ENCODE results near the gene SHROOM2.

Gene SHROOM2

GRCh38 chrX:9903146-9903545 lies 116.9 kb downstream of the SHROOM2 start:
- DNase-seq = peak; percentile 67

GRCh38 chrX:9905288-9905687 lies 119.1 kb downstream of the SHROOM2 start:
- no peak for DNase-seq

DNA sequence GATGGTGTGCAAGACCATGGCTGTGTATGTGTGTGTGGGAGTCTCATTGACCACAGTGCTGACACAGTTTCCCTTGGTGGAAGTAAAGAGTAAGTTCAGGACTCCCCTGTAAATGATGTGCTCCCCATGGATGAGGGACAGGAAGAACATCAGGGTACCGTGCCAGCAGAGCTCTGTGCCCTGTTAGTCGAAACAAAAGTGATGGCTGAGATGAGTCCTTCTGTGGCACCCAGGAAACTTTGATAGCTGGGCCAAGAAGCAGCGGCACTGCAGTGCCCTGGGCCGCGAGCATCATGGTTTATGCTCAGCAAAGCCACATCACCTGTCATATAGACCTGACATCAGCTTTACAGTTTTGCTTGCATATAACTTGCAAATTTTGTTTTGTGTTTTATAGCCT lies 119.5 kb downstream of the SHROOM2 start:
- DNase-seq = no peak

DNA sequence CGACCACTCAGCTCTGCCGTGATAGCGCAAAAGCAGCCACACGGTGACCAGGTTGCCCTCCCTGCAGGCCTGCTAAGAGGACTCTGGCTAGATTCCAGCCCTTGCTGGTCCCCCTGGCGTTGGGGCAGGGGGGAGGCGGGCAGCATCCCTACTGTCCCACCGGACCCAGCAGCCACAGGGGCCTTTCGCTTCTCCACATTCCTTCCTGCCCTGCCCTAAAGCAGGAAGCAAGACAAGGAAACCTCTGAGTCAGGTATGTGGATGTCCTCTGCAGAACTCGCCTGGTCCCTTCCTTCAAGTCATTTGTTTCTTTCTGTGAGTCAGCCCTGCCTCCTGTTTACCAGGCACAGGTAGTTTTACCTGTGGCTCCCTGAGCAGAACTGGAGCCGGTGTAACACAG lies 120.7 kb downstream of the SHROOM2 start:
- DNase-seq = no peak

DNA sequence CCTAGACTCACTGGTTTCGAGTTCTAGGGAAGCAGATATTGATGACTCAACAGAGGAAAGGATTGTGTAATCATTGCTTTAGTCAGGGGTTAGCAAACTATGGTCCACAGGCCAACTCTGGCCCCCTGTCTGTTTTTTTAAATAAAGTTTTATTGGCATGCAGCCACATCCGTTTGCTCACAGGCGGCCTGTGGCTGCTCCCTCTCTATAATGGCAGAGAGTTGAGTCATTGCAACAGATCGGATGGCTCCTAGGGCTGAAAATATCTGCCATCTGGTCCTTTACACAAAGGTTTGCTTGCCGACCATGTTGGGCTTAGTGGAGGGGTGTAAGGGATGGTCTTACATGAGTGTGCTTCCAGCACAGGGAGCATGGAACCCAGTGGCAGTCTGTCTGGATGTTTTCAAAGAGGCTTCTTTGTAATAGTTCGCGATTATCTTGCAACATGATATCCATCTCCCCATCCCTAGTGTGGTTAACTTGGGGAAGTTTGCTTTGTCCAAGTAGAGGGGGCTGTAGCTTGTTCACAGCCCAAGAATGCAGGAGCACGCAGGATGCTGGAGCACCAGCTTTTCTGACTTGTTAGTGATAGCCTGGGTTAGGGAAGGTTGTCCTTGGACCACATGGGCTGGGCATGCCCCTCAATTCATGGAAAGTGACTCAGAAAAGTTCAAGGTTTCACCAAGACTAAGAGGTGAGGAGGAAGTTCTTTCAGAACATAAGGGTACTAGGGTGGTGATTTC lies 121.6 kb downstream of the SHROOM2 start:
- peak; percentile 47 for DNase-seq

GRCh38 chrX:9909254-9909653 lies 123.0 kb downstream of the SHROOM2 start:
- no peak for DNase-seq

DNA sequence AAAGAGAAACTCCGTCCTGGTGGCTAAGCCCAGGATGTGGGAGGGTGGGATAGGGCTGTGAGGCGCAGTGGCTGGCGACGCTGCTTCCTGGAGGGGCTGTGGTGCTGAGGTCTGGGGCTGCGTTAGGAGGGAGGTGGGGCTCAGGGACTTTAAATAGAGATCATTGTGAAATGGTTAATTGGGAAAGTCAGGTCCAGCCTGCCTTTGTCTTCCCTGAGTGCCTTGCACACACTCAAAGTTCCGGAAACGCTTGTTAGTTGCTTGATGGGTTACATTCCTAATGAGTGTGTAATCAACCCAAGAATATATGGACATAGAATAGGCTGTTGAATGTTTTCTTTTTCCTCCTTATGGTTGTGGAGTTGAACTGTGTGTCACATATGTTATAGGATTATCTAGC lies 125.3 kb downstream of the SHROOM2 start:
- no peak for DNase-seq

DNA sequence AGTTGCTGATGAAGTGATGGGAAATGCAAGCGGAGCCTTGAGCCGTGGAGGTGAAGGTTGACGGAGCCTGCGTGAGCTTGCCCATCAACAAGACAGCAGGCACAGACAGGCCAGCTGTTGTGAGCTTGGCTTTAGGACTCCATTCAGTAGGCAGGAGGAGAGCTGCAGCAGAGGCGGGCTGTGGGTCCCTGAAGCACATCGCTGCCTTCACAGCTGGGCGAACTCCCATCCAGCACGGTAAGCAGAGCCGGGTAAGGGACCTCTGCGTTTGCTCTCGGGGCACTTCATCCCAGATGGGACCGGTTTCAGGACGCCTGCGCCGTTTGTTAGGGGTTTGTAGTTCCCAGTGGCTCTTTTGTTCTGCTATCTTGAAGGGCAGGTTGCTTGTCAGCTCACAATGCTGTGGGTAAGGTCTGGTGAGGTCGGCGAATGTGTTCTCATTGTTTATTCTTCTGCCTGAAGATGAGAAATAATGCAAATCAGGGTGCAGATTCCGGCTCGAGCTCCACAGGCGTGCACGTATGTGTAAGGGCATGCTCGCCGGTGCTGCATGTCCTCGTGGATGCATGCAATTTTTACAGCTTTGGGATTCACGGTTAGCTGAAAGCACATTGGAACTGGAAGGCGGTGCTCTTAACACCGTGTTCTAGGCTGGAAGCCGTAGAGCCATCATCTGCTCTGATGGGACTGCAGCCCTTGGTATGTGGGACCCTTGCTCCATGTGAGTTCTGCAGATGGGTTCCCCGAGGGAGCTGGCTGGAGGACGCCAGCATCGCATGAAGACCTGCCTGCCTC lies 126.3 kb downstream of the SHROOM2 start:
- DNase-seq = peak; percentile 83

GRCh38 chrX:9913146-9913433 lies 126.9 kb downstream of the SHROOM2 start:
- peak; percentile 77 for DNase-seq

- no peak for DNase-seq
These were observed 131.6 kb downstream of the SHROOM2 start for GRCh38 chrX:9917861-9918260.

- no peak for DNase-seq
These were observed 133.5 kb downstream of the SHROOM2 start for GRCh38 chrX:9919632-9920172.

DNA sequence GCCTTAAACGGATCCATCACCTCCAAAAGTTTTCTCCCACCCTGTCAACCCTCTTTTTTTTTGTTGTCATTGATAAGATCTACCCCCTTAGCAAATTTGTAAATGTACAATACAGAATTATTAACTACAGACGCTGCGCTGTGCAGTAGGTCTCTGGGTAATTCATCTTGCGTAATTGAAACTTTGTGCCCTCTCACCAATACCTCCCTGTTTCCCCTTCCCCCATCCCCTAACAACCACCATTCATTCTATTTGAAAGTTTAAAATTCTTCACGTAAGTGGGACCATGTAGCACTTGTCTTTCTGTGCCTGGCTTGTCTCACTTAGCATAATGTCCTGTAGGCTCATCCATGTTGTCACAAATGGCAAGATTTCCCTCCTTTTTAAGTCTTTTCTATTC lies 135.2 kb downstream of the SHROOM2 start:
- no peak for DNase-seq

GRCh38 chrX:9923357-9923756 lies 137.1 kb downstream of the SHROOM2 start:
- DNase-seq = no peak

- DNase-seq = no peak
These were observed 139.8 kb downstream of the SHROOM2 start for GRCh38 chrX:9926002-9926401.

GRCh38 chrX:9927698-9928482 lies 141.7 kb downstream of the SHROOM2 start:
- peak; percentile 15 for DNase-seq

GRCh38 chrX:9935436-9935835 lies 149.2 kb downstream of the SHROOM2 start:
- no peak for DNase-seq

GRCh38 chrX:9937761-9938160 lies 151.5 kb downstream of the SHROOM2 start:
- no peak for DNase-seq

DNA sequence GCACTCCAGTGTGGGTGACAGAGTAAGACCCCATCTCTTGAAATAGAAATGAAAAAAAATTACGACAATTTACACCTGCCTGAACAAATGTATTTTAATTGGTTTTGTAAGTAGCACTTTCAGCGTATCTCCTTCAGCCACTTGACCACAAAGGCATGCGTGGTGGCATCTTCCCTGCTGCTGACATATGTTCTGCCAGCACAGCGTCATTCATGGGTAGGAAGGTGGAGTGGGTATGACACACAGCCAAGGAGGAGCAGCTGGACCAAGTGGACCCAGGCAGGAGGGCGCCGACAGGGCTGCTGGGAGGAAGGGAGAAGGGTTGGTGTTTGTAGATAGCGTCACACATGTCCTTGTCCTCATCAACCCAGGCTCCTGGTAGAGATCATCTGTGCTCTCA lies 152.3 kb downstream of the SHROOM2 start:
- DNase-seq = no peak

DNA sequence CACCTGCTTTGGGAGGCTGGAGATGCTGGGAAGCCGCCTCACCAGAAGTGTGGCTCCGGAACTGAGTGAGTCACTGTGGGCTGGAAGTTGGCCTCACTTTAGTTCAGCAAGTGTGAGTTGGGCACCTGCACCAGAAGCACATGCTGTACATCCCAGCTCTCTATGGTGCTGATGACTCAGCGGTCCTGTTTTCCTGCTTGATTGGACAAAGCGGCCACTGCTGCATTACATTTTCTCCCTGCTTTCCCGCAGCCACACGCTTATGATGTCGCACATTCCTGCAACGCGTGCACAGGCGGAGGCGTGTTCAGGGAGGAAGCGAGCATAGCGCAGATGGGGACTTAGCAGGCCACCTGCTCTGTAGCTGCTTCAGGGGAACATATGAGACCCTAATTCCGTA lies 154.2 kb downstream of the SHROOM2 start:
- DNase-seq = no peak

GRCh38 chrX:9942086-9942485 lies 155.9 kb downstream of the SHROOM2 start:
- DNase-seq = no peak

- DNase-seq = no peak
These were observed 157.2 kb downstream of the SHROOM2 start for GRCh38 chrX:9943420-9943819.

- DNase-seq = no peak
These were observed 161.0 kb downstream of the SHROOM2 start for GRCh38 chrX:9947131-9947794.

- DNase-seq = no peak
These were observed 162.2 kb downstream of the SHROOM2 start for GRCh38 chrX:9948406-9948805.
